ENCODE results near the gene FBXL4.

Gene FBXL4

GRCh38 chr6:98944598-98945081 lies 3.1 kb downstream of the FBXL4 start:
- TF ChIP-seq CREB1 (IDR thresholded peaks at IDR 0.05; ENCODE audit: low read depth) = no peak
- TF ChIP-seq USF1 (IDR thresholded peaks at IDR 0.05) = no peak
- no peak for TF ChIP-seq TAF1 (IDR thresholded peaks at IDR 0.05; ENCODE audit: low read depth)
- TF ChIP-seq NFIC (IDR thresholded peaks at IDR 0.05) = no peak
- no peak for TF ChIP-seq RAD21 (IDR thresholded peaks at IDR 0.05; ENCODE audit: low read depth)
- no peak for TF ChIP-seq YY1 (IDR thresholded peaks at IDR 0.05; ENCODE audit: low read depth)
- TF ChIP-seq FOXM1 (IDR thresholded peaks at IDR 0.05; ENCODE audit: borderline replicate concordance, low read depth) = no peak
- TF ChIP-seq EP300 (IDR thresholded peaks at IDR 0.05; ENCODE audit: borderline replicate concordance) = no peak

GRCh38 chr6:98944168-98944567 lies 3.6 kb downstream of the FBXL4 start:
- no peak for TF ChIP-seq TEAD4 (IDR thresholded peaks at IDR 0.05)
- TF ChIP-seq MAX (IDR thresholded peaks at IDR 0.05) = no peak
- no peak for TF ChIP-seq EP300 (IDR thresholded peaks at IDR 0.05; ENCODE audit: borderline replicate concordance)
- no peak for TF ChIP-seq FOXM1 (IDR thresholded peaks at IDR 0.05; ENCODE audit: borderline replicate concordance, low read depth)
- TF ChIP-seq TAF1 (IDR thresholded peaks at IDR 0.05; ENCODE audit: low read depth) = no peak
- no peak for TF ChIP-seq EGR1 (IDR thresholded peaks at IDR 0.05)
- no peak for TF ChIP-seq CREB1 (IDR thresholded peaks at IDR 0.05; ENCODE audit: low read depth)
- no peak for TF ChIP-seq REST (IDR thresholded peaks at IDR 0.05; ENCODE audit: low read depth)
- TF ChIP-seq CEBPB (IDR thresholded peaks at IDR 0.05) = no peak
- TF ChIP-seq ZBTB7A (IDR thresholded peaks at IDR 0.05; ENCODE audit: low read depth) = no peak
- no peak for TF ChIP-seq YY1 (IDR thresholded peaks at IDR 0.05; ENCODE audit: low read depth)
- no peak for TF ChIP-seq RAD21 (IDR thresholded peaks at IDR 0.05; ENCODE audit: low read depth)
- TF ChIP-seq TCF12 (IDR thresholded peaks at IDR 0.05; ENCODE audit: low read depth) = no peak
- TF ChIP-seq NFIC (IDR thresholded peaks at IDR 0.05) = no peak
- TF ChIP-seq USF1 (IDR thresholded peaks at IDR 0.05) = no peak

- TF ChIP-seq CREB1 (IDR thresholded peaks at IDR 0.05; ENCODE audit: low read depth) = no peak
- no peak for TF ChIP-seq REST (IDR thresholded peaks at IDR 0.05; ENCODE audit: low read depth)
- no peak for TF ChIP-seq USF1 (IDR thresholded peaks at IDR 0.05)
- no peak for TF ChIP-seq RAD21 (IDR thresholded peaks at IDR 0.05; ENCODE audit: low read depth)
- no peak for TF ChIP-seq EGR1 (IDR thresholded peaks at IDR 0.05)
- TF ChIP-seq TEAD4 (IDR thresholded peaks at IDR 0.05) = no peak
- TF ChIP-seq NFIC (IDR thresholded peaks at IDR 0.05) = no peak
- no peak for TF ChIP-seq CEBPB (IDR thresholded peaks at IDR 0.05)
- TF ChIP-seq TCF12 (IDR thresholded peaks at IDR 0.05; ENCODE audit: low read depth) = no peak
- TF ChIP-seq ZBTB7A (IDR thresholded peaks at IDR 0.05; ENCODE audit: low read depth) = no peak
- TF ChIP-seq FOXM1 (IDR thresholded peaks at IDR 0.05; ENCODE audit: borderline replicate concordance, low read depth) = no peak
- no peak for TF ChIP-seq EP300 (IDR thresholded peaks at IDR 0.05; ENCODE audit: borderline replicate concordance)
- no peak for TF ChIP-seq MAX (IDR thresholded peaks at IDR 0.05)
- TF ChIP-seq YY1 (IDR thresholded peaks at IDR 0.05; ENCODE audit: low read depth) = no peak
- no peak for TF ChIP-seq TAF1 (IDR thresholded peaks at IDR 0.05; ENCODE audit: low read depth)
Measured at GRCh38 chr6:98942263-98942803, 5.4 kb downstream of the FBXL4 start.

GRCh38 chr6:98941319-98941718 lies 6.4 kb downstream of the FBXL4 start:
- TF ChIP-seq NFIC (IDR thresholded peaks at IDR 0.05) (no peak), TAF1 (IDR thresholded peaks at IDR 0.05; ENCODE audit: low read depth) (no peak), CREB1 (IDR thresholded peaks at IDR 0.05; ENCODE audit: low read depth) (no peak), CEBPB (IDR thresholded peaks at IDR 0.05) (no peak), EP300 (IDR thresholded peaks at IDR 0.05; ENCODE audit: borderline replicate concordance) (no peak), TEAD4 (IDR thresholded peaks at IDR 0.05) (no peak), MAX (IDR thresholded peaks at IDR 0.05) (no peak), USF1 (IDR thresholded peaks at IDR 0.05) (no peak)

GRCh38 chr6:98937351-98937750 lies 10.4 kb downstream of the FBXL4 start:
- TF ChIP-seq TCF12 (IDR thresholded peaks at IDR 0.05; ENCODE audit: low read depth) (no peak), EGR1 (IDR thresholded peaks at IDR 0.05) (no peak), YY1 (IDR thresholded peaks at IDR 0.05; ENCODE audit: low read depth) (no peak), CEBPB (IDR thresholded peaks at IDR 0.05) (no peak), REST (IDR thresholded peaks at IDR 0.05; ENCODE audit: low read depth) (no peak), NFIC (IDR thresholded peaks at IDR 0.05) (no peak), MAX (IDR thresholded peaks at IDR 0.05) (no peak), CREB1 (IDR thresholded peaks at IDR 0.05; ENCODE audit: low read depth) (no peak), FOXM1 (IDR thresholded peaks at IDR 0.05; ENCODE audit: borderline replicate concordance, low read depth) (no peak), RAD21 (IDR thresholded peaks at IDR 0.05; ENCODE audit: low read depth) (no peak), TAF1 (IDR thresholded peaks at IDR 0.05; ENCODE audit: low read depth) (no peak), ZBTB7A (IDR thresholded peaks at IDR 0.05; ENCODE audit: low read depth) (no peak), EP300 (IDR thresholded peaks at IDR 0.05; ENCODE audit: borderline replicate concordance) (no peak), USF1 (IDR thresholded peaks at IDR 0.05) (no peak), TEAD4 (IDR thresholded peaks at IDR 0.05) (no peak)

All from Ishikawa (cell line).